Body of pancreas (tissue), 4 donors: Measurements from ENCODE around the gene KCNN3.

Source experiments
- CTCF ChIP-seq, 7 experiments: fragments of 450-650 bp in 4 of 7; fragments of 200-600 bp in 3 of 7; sonication (generic) in 3 of 7; IDR thresholded peaks; one replicate each; pipeline ENCODE4 v1.5.1; 2016 to 2019; ENCODE audit warnings: antibody characterized with exemption in 7 of 7
- POLR2A ChIP-seq, 3 donors: fragments of 450-650 bp; IDR thresholded peaks; one replicate each; pipeline ENCODE4 v1.6.1; 2016; ENCODE audit warnings: antibody characterized with exemption in 3 of 3, mild to moderate bottlenecking in 2 of 3

- no peak for TF ChIP-seq CTCF (IDR thresholded peaks at IDR 0.05)
- TF ChIP-seq POLR2A (IDR thresholded peaks at IDR 0.05): no peak
These were observed 25.8 kb downstream of the KCNN3 start for GRCh38 chr1:154844297-154844681.
